OCI-LY3 (cell line): ENCODE results near the gene SPI1.

Experiments
- EZH2phosphoT487 ChIP-seq: fragments of 200-600 bp; shearing (Covaris generic); IDR thresholded peaks from 2 replicates; pipeline ENCODE4 v1.6.1; 2018; ENCODE audit warnings: antibody characterized with exemption, mixed run types, low read depth
- TF ChIP-seq, protein P1 (sequence below): fragments of 200-600, 300-600 bp; sonication (generic); IDR thresholded peaks from 2 replicates; pipeline ENCODE4 v1.5.1; 2014; ENCODE audit warnings: antibody characterized with exemption, low read length, low read depth

DNA sequence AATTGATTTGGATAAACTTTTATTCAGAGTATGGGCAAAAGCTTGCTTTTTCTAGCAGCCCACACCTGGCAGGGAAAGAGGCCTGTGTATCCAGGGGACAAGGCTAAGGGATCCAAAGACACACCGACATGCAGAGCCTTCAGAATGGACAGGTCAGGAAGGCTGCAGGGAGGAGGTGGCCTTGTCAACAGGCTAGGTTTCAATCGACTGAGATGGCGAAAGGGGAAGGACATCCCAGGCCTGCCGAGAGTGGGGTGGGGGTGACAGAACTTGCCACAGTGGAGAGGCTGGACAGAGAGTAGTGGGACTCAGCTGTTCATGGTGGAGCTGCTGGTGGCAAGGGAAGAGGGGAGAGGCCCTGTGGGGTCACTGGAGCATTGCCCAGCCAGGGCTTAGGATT lies 24.8 kb upstream of the SPI1 start:
- TF ChIP-seq, protein P1, sequence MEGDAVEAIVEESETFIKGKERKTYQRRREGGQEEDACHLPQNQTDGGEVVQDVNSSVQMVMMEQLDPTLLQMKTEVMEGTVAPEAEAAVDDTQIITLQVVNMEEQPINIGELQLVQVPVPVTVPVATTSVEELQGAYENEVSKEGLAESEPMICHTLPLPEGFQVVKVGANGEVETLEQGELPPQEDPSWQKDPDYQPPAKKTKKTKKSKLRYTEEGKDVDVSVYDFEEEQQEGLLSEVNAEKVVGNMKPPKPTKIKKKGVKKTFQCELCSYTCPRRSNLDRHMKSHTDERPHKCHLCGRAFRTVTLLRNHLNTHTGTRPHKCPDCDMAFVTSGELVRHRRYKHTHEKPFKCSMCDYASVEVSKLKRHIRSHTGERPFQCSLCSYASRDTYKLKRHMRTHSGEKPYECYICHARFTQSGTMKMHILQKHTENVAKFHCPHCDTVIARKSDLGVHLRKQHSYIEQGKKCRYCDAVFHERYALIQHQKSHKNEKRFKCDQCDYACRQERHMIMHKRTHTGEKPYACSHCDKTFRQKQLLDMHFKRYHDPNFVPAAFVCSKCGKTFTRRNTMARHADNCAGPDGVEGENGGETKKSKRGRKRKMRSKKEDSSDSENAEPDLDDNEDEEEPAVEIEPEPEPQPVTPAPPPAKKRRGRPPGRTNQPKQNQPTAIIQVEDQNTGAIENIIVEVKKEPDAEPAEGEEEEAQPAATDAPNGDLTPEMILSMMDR: no peak
- TF ChIP-seq EZH2phosphoT487: no peak
